ENCODE data around the gene TSHZ2. TPM values are rescaled to one million over a fixed set of nuclear protein-coding genes. Genes with fewer than 3 reads are reported as not detected.

The TSHZ2 gene
- total RNA-seq, 1 donor from 2014 or later, result 19.8 TPM

DNA sequence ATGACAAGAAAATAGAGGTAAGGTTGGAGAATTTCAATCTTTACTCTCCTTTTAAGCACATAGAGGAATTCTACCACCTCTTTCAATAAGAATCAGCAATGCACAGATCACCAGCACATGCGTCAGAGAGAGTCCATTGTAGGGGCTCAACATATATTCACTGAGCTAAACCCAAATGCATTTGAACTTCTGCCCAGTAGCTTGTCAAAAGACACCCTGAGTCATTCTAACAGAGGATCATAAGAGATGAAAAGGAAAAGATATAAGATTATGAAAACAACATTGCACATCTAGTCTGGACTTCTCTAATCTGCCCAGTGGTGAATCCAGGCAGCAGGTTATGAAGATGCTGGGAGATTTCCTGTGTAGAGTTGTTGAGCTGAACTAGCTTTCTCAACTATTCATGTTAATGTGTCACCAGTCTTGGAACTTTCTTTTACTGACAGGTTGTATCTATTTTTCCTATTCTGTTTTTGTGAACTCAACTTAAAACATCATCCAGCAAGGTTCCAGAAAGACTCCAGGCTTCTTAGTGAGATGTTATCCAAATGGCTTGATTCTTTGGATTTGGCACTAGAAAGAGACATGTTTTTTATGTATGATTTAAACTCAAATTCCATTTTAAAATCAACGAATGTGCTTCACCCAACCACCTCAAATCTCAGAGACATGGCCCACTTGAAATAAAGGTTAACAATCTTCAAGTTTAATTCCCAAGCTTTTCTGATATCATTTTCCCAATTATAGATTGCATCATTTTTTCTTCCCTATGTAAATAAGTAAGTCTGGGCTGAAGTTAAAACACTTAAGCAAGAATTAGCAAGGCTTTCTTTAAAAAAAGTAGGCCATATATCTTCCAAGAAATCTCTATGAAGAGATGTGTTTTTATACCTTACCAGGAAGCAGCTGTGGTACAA lies 89.3 kb downstream of the TSHZ2 start:
- peaks cover 20% of the 10 kb centered on the region for H3K4me1 Mint-ChIP-seq (ENCODE audit: low read depth)
- H3K27ac Mint-ChIP-seq, result peak overlapping the region; percentile 17
- peaks cover 4% of the 10 kb centered on the region for H3K9me3 Mint-ChIP-seq
- intact Hi-C loops (cut with micrococcal nuclease), result no loop called here
- no peak for DNase-seq (ENCODE audit: low spot score)
- no peaks in the 10 kb centered on the region for H3K27me3 Mint-ChIP-seq (ENCODE audit: low read depth)
- no peak overlapping the region for H3K4me3 Mint-ChIP-seq (ENCODE audit: low read depth)
- H3K36me3 Mint-ChIP-seq (ENCODE audit: low read depth), result peaks cover 3% of the 10 kb centered on the region

DNA sequence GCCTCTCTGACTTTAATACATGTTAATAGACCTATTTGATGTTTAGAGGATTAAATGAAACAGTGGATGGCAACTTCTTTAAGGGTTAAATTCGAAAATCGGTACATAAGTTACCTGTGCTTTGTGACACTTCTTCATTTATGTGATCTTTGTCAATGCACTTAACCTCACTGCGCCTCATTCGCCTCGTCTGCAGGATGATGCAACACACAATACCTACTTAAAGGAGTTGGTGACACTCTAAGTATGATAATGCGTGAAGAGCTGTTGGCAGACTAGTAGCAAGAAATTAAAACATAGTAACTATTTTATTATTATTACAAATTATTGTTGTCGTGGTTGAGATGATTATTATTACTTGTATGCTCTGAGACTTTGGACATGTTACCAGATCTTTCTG lies 92.8 kb downstream of the TSHZ2 start:
- Mint-ChIP-seq H3K9me3 (no peaks in the 10 kb centered on the region), H3K4me1 (ENCODE audit: low read depth) (peaks cover 21% of the 10 kb centered on the region), H3K4me3 (ENCODE audit: low read depth) (no peak overlapping the region), H3K27ac (no peak overlapping the region), H3K36me3 (ENCODE audit: low read depth) (peaks cover 3% of the 10 kb centered on the region), H3K27me3 (ENCODE audit: low read depth) (no peaks in the 10 kb centered on the region)
- intact Hi-C loops (cut with micrococcal nuclease), result no loop called here
- DNase-seq (ENCODE audit: low spot score), result no peak

DNA sequence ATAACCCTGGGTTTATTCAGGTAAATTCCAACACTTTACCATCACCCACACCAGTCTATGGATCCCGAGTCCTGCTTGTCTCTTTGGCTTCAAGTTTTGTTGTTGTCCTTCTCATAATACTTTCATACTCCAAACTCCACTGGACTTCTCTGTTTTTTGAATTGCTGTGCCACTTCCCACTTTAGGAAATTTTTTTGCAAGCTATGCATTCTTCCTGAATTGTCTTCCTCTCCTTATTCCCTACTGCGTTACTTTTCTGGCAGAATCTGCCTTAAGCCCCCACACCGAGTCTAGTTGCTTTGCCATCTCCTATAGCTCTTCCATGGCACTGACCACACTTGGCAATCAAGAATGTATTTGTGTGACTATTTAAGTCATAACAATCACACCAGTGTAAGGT lies 96.1 kb downstream of the TSHZ2 start:
- Mint-ChIP-seq H3K4me3 (ENCODE audit: low read depth) (no peak overlapping the region), H3K9me3 (no peaks in the 10 kb centered on the region), H3K27ac (no peak overlapping the region), H3K36me3 (ENCODE audit: low read depth) (peaks cover 7% of the 10 kb centered on the region), H3K27me3 (ENCODE audit: low read depth) (no peaks in the 10 kb centered on the region), H3K4me1 (ENCODE audit: low read depth) (peaks cover 21% of the 10 kb centered on the region)
- intact Hi-C loops (cut with micrococcal nuclease), result no loop called here
- no peak for DNase-seq (ENCODE audit: low spot score)

- peaks cover 12% of the 10 kb centered on the region for H3K36me3 Mint-ChIP-seq (ENCODE audit: low read depth)
- intact Hi-C loops (cut with micrococcal nuclease), result no loop called here
- DNase-seq (ENCODE audit: low spot score), result no peak
- peaks cover 27% of the 10 kb centered on the region for H3K4me1 Mint-ChIP-seq (ENCODE audit: low read depth)
- H3K27me3 Mint-ChIP-seq (ENCODE audit: low read depth), result no peaks in the 10 kb centered on the region
- H3K27ac Mint-ChIP-seq, result no peak overlapping the region
- no peaks in the 10 kb centered on the region for H3K9me3 Mint-ChIP-seq
- H3K4me3 Mint-ChIP-seq (ENCODE audit: low read depth), result no peak overlapping the region
These were observed 97.0 kb downstream of the TSHZ2 start for GRCh38 chr20:53069132-53069531.

GRCh38 chr20:53070224-53070623 lies 98.1 kb downstream of the TSHZ2 start:
- no peaks in the 10 kb centered on the region for H3K27me3 Mint-ChIP-seq (ENCODE audit: low read depth)
- H3K4me3 Mint-ChIP-seq (ENCODE audit: low read depth), result no peak overlapping the region
- no peak for DNase-seq (ENCODE audit: low spot score)
- no peaks in the 10 kb centered on the region for H3K9me3 Mint-ChIP-seq
- H3K27ac Mint-ChIP-seq, result peak overlapping the region; percentile 31
- H3K36me3 Mint-ChIP-seq (ENCODE audit: low read depth), result peaks cover 14% of the 10 kb centered on the region
- intact Hi-C loops (cut with micrococcal nuclease), result loop anchor here (1.0 to 2.0 kb wide), 3 partner anchors 8 to 85 kb away; no protein-coding TSS in a partner anchor
- H3K4me1 Mint-ChIP-seq (ENCODE audit: low read depth), result peaks cover 28% of the 10 kb centered on the region

- Mint-ChIP-seq H3K27ac (peak overlapping the region; percentile 69), H3K36me3 (ENCODE audit: low read depth) (peaks cover 14% of the 10 kb centered on the region), H3K4me1 (ENCODE audit: low read depth) (peaks cover 28% of the 10 kb centered on the region), H3K27me3 (ENCODE audit: low read depth) (no peaks in the 10 kb centered on the region), H3K9me3 (no peaks in the 10 kb centered on the region), H3K4me3 (ENCODE audit: low read depth) (no peak overlapping the region)
- intact Hi-C loops (cut with micrococcal nuclease), result loop anchor here (1.0 to 2.0 kb wide), 3 partner anchors 7 to 84 kb away; no protein-coding TSS in a partner anchor
- no peak for DNase-seq (ENCODE audit: low spot score)
These were observed 98.7 kb downstream of the TSHZ2 start for GRCh38 chr20:53070706-53071392.

DNA sequence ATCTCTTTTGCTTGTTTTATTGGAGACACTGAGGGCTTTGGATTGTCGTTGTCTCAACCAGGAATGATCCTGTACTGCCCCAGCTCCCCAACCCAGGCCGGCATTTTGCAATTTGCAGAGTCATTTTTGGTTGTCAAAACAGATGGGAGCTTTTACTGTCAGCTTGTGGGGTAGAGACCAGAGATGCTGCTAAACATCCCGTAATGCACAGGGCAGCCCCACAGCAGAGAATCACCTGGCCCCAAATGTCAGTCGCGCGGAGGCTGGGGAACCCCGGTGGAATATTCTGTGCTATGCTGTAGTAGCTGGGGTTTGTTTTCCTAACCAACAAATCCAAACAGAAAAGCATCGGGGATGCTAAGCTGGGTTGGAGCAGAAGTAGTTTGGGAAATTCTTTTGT lies 99.7 kb downstream of the TSHZ2 start:
- DNase-seq (ENCODE audit: low spot score), result no peak
- intact Hi-C loops (cut with micrococcal nuclease), result loop anchor here (2.0 kb wide), 1 partner anchor 83 kb away; no protein-coding TSS in a partner anchor
- peak overlapping the region; percentile 69 for H3K27ac Mint-ChIP-seq
- no peak overlapping the region for H3K4me3 Mint-ChIP-seq (ENCODE audit: low read depth)
- peaks cover 28% of the 10 kb centered on the region for H3K4me1 Mint-ChIP-seq (ENCODE audit: low read depth)
- no peaks in the 10 kb centered on the region for H3K27me3 Mint-ChIP-seq (ENCODE audit: low read depth)
- H3K9me3 Mint-ChIP-seq, result no peaks in the 10 kb centered on the region
- H3K36me3 Mint-ChIP-seq (ENCODE audit: low read depth), result peaks cover 14% of the 10 kb centered on the region

DNA sequence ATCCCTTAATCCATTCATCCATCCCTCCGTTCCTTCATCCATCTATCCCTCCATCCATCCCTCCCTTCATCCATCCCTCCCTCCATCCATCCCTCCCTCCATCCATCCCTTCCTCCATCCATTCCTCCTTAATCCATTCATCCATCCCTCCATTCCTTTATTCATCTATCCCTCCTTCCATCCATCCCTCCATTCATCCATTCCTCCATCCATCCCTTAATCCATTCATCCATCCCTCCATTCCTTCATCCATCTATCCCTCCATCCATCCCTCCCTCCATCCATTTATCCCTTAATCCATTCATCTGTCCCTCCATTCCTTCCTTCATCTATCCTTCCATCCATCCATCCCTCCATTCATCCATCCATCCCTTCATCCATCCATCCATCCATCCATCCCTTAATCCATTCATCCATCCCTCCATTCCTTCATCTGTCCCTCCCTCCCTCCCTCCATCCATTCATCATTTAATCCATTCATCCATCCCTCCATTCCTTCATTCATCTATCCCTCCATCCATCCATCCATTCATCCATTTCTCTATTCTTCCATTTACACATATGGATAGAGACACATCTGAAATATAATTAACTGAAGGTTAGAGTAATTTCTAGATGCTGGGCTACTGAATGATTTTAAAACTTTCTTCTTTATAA lies 100.9 kb downstream of the TSHZ2 start:
- H3K27ac Mint-ChIP-seq, result peak overlapping the region; percentile 17
- peaks cover 14% of the 10 kb centered on the region for H3K36me3 Mint-ChIP-seq (ENCODE audit: low read depth)
- H3K4me1 Mint-ChIP-seq (ENCODE audit: low read depth), result peaks cover 28% of the 10 kb centered on the region
- DNase-seq (ENCODE audit: low spot score), result no peak
- intact Hi-C loops (cut with micrococcal nuclease), result no loop called here
- no peak overlapping the region for H3K4me3 Mint-ChIP-seq (ENCODE audit: low read depth)
- H3K27me3 Mint-ChIP-seq (ENCODE audit: low read depth), result no peaks in the 10 kb centered on the region
- H3K9me3 Mint-ChIP-seq, result no peaks in the 10 kb centered on the region

- intact Hi-C loops (cut with micrococcal nuclease), result no loop called here
- DNase-seq (ENCODE audit: low spot score), result no peak
- Mint-ChIP-seq H3K36me3 (ENCODE audit: low read depth) (peaks cover 11% of the 10 kb centered on the region), H3K27me3 (ENCODE audit: low read depth) (no peaks in the 10 kb centered on the region), H3K4me3 (ENCODE audit: low read depth) (no peak overlapping the region), H3K27ac (peak overlapping the region; percentile 69), H3K4me1 (ENCODE audit: low read depth) (peaks cover 28% of the 10 kb centered on the region), H3K9me3 (no peaks in the 10 kb centered on the region)
These were observed 101.7 kb downstream of the TSHZ2 start for GRCh38 chr20:53073636-53074415.

- Mint-ChIP-seq H3K4me3 (ENCODE audit: low read depth) (no peak overlapping the region), H3K27me3 (ENCODE audit: low read depth) (no peaks in the 10 kb centered on the region), H3K9me3 (no peaks in the 10 kb centered on the region), H3K4me1 (ENCODE audit: low read depth) (peaks cover 30% of the 10 kb centered on the region), H3K36me3 (ENCODE audit: low read depth) (peaks cover 11% of the 10 kb centered on the region), H3K27ac (no peak overlapping the region)
- no peak for DNase-seq (ENCODE audit: low spot score)
- intact Hi-C loops (cut with micrococcal nuclease), result loop anchor here (5.0 kb wide), 1 partner anchor 142 kb away; no protein-coding TSS in a partner anchor
These were observed 102.7 kb downstream of the TSHZ2 start for GRCh38 chr20:53074811-53075314.

DNA sequence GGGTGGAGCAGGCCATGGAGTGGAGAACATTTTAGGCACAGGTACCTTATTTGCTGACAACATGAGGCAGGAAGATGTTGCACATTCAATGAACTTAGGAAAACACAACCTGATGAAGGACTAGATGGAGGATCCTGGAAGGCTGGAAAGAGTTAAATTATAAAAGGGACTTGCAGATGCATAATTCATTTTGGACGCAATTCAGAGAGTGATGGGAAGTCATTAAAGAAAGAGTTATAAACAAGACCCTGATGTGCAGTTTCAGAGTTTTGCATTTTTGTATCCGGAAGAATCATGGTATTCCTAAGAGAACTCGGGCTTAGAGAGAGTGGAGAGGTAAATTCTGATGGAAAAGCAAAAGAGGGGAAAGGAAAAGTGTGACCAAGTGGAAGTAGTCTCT lies 104.5 kb downstream of the TSHZ2 start:
- peaks cover 11% of the 10 kb centered on the region for H3K36me3 Mint-ChIP-seq (ENCODE audit: low read depth)
- H3K9me3 Mint-ChIP-seq, result no peaks in the 10 kb centered on the region
- H3K27me3 Mint-ChIP-seq (ENCODE audit: low read depth), result no peaks in the 10 kb centered on the region
- H3K4me1 Mint-ChIP-seq (ENCODE audit: low read depth), result peaks cover 26% of the 10 kb centered on the region
- intact Hi-C loops (cut with micrococcal nuclease), result loop anchor here (1.0 to 5.0 kb wide), 4 partner anchors 76 to 141 kb away; no protein-coding TSS in a partner anchor
- H3K27ac Mint-ChIP-seq, result no peak overlapping the region
- no peak overlapping the region for H3K4me3 Mint-ChIP-seq (ENCODE audit: low read depth)
- no peak for DNase-seq (ENCODE audit: low spot score)

All from activated T-helper 2 cell treated with anti-CD3 and anti-CD28 coated beads, Interferon-gamma antibody, Interleukin-2, Interleukin-4, amounts not matched to agents 10 μg/mL and 5 μg/mL and 100 μg/mL, durations not matched to agents 14 hours and 24 hours and 36 hours (primary cell).